Kidney tubule cell (primary cell): ENCODE results near the gene FOXD4.
"Not testable (repeated sequence)": the region's sequence is repeated elsewhere in the genome, so short reads cannot be mapped to it uniquely, and the experiment has no call there.

Source experiments
- DNase-seq: peaks from one replicate; pipeline ENCODE4 v3.0.0-alpha.2; 2018; ENCODE audit warnings: low spot score

FOXD4 gene

DNA sequence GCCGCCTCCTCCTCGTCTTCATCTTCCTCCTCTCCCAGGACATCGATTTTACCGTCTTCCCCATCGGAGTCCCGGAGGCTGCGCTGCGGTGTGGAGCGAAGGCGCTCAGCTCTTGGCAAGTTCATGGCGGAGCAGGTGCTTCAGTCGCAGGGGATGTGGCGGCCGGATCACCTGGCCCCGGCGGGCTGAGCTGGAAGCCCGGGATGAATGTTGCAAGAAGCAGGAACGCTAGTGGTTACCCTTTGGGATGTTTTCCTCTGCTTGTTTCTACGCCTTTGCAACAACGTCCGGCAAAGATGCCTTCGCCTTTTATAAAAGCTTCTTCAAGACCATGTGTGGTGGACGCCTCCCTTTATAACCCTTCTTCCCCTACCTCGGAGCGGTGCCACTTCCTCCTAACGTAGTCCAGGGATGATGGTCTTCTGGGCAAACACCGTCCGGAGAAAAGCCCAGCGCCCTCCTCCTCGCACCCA is at the start of gene FOXD4:
TSS of gene FOXD4 (minus strand) at position 423 of the 473 bp plus-strand sequence. CDS start at position 125, 298 bp downstream.
- DNase-seq: not testable (repeated sequence)

DNA sequence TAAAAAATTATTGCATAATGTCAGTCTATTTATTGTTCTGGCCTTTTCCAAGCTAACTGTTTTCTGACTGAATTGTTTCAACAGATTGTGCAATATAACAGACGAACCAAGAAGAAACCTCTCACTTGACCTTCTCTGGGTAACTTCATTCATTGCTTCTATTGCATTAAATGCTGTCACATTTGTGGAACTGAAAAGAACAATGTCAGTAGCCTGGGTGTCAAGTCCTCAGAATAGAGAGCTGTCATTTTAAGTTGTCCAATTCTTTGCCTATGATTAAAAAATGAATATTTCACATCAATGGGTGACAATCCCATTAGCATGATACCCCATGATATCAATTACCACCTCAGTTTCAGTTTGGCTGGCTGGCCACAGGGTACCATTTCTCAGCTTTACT is 41.7 kb upstream of the FOXD4 start:
- DNase-seq: not testable (repeated sequence)

DNA sequence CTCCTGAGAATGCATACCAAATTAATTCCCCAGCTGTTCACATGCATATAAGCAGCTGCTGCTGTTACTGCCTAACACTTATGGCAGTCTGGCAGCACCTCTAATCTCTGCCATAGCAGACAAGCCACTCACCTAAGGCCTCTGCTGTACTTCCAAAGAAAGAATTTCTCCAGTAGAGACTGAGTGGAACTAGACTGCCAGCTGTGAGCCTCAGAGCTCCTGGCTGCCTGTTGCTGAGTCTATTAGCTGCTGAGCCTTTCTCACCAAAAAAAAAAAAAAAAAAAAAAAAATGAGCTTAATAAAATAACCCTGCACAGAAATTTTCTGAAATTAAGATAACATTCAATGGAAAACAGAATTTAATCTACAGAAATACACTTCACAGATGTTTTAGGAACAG is 33.0 kb upstream of the FOXD4 start:
- DNase-seq: not testable (repeated sequence)

GRCh38 chr9:139880-140279 is 21.7 kb upstream of the FOXD4 start:
- not testable (repeated sequence) for DNase-seq

DNA sequence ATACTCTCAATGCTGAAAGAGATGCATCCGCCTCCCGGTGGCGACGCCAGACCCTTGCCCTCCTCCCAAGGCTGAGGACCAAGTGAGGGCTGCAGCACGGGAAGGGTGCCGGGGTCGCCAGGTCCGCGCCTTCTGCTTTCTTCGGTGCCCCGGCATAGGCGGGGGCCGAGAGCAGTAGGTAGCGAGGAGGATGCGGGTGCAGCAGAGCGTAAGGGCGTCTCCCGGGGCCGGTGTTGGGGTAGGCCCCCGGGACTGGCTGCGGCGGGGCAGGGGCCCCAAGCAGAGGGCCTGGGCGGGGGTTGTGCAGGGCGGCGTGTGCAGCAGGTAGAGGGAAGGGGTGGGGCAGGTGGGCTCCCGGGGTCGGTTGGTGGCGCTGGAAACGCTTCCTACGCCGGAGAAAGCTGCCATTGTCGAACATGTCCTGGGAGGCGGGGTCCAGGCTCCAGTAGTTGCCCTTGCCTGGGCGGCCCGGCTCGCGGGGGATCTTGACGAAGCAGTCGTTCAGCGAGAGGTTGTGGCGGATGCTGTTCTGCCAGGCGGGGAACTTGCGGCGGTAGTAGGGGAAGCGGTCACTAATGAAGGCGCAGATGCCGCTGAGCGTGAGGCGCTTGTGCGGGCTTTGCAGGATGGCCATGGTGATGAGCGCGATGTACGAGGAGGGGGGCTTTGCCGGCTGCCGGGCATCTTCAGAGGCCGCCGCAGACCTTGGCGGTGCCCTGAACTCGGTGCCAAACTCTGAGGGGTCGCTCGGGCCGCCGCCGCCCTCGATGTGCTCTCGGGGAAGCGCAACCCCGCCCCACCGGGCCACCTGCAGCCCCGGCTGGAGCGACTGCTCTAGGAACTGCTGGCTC is 848 bp downstream of the FOXD4 start:
- DNase-seq: not testable (repeated sequence)

- not testable (repeated sequence) for DNase-seq
Measured at GRCh38 chr9:116239-117077, 1.8 kb downstream of the FOXD4 start.

DNA sequence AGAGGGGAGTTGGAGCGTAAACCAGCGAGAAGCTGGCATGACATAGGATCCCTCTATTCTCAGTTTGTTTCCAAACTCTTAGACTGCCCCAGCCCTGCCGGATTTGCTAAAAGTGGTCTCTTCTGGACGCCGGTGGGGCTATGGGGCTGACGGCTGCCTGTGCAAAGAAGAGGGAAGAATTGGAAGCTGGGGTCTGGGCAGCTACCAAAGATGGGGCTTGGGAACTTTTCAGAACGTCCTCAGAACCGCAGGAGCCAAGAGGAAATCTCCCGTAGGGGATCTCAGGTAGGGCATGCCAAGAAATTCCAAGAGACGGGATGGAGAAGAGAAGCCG is 3.1 kb downstream of the FOXD4 start:
- DNase-seq: not testable (repeated sequence)

DNA sequence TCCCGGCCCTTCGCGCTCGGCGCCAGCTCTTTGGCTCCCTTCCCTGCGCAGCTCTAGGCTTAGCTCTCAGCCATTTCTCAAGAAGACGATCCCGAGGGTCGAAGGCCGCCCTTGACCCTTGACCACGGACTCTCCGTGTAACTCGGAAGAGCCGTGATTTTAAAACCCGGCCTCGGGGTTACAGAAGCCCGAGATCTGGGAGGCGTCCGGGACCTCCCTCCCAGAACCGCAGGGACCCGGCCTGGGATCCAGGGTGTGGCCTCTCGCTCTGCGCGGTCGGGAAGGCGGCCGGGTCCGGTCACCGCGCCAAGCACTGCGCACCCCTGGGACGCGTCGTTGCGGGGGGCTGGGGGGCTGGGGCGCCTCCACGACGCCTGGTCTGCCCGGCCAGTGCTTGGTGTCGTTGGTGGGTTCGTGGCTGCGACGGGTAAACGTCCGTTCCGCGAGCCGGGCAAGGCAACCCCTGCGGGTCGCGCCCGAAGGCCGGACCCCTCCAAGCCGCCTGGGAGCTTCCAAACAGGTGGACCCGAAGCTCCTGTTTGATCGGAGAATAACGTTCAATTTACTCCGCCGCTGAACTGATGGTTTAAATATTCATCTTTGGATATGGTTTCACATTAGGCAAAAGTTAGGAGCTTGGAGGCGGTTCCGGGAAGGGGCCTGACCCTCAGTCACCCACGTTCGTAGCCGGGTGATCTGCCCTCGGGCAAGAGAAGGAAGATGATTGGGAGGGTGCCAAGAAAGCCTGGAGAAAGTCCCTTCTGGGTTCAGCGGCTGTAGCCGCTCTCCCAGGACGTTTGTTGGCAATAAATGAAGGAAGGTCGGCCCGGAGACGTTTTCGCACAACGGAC is 3.7 kb downstream of the FOXD4 start:
- peak; percentile 22 for DNase-seq

DNA sequence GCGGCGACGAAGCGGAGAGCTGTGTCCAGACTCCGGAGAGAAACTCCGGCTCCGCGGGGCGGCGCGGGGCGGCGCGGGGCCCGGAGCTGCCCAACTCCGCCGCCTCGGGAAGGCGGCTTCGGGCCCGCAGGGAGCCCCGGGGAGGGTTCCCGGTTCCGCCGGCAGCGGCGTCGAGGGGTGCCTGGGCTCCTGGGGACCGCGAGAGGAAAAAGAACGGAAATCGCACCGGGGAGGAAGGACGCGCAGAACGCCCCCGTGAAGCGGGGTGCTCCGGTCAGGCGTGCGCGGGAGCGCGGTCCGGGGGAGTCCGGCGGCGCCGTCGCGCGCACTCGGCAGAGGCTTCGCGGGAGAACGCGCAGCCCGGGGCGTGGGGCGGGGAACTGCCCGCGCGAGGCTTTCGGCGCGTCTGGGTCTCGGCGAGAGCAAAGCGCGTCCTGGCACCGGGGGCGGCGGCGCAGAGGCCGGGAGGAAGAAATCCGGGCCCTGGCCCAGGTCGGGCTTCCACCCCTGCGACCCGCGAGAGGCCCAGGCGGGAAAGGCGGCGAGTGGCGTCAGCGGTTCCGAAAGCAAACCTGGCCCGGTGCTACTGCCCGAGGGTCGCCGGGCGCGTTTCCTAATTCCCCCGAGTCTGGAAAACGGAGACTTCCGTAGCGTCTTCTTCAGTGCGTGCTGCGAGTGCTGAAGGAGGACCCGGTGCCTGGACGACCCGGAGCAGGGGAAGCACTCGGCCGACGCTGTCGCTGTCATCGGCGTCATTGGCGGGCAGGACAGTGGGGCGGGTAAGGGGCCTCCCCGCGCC is 4.5 kb downstream of the FOXD4 start:
- DNase-seq: not testable (repeated sequence)

GRCh38 chr9:112589-113467 is 5.4 kb downstream of the FOXD4 start:
- DNase-seq: not testable (repeated sequence)

DNA sequence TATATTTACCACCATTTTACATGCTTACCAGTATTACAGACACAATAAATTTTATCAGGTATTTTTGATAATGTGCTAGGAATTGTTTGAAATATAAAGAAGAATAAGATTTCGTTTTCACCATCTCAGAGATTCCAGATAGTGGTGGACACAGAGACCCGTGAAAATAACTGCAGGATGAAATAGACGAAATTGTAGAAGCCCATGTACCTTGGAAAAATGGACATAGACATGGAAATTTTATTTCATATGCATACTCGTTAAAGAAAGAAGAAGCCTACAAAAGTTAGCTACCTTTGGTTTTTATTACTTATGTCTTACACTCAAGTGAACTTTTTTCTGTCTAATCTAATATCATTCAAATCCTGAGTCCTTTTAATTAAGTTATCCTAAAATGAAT is 7.5 kb downstream of the FOXD4 start:
- not testable (repeated sequence) for DNase-seq

DNA sequence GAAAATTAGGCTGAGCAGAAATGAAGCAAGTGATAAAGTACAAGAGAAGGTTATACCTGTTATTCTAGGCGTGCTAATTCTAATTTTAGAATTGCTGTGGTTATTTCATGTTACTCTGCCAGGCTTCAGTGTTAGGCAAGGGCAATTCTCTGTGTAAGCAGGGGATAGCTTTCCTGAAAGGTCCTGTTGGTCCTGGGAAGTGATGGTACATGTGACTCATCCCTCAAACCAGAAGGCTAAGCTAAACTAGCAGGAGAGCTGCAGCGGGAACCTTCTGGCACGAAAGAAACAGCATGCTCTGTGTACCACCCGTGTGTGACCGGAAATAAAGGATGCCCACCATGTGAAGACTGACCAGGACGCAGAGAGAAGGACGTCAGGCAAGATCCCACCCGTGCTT is 8.7 kb downstream of the FOXD4 start:
- not testable (repeated sequence) for DNase-seq

DNA sequence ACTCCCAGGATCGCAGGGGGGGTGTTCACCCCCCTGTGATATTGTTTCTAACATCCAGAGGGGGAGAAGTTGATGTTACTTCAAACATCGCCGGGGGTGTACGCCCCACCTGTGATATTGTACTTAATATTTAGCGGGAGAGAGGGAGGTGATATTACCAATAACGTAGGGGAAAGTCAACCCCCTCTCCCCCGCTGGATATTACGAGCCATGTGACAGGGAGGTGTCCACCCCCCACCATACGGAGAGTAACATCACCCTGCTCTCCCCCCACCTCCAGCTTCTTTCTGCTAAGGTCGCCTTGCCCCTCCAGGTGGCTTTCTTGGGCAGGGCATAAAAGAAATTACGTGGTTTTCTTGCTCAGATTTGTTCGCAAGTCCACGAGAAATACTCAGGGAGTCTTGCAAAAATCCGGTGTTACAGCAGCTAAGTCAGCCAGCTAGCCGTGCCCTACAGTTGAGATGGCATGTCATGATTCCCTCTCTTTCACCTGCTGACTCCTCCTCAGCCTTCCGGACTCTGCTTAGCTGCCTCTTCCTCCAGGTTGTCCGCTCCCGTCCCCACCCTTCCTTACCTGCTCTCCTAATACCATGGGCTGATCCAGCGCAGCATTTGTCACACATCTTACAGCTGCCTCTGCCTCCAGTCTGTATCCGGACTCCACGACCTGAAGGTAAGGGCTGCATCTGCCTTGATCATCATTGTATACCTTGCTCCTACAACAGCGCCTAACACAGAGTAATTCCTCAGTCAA is 9.3 kb downstream of the FOXD4 start:
- DNase-seq: not testable (repeated sequence)

DNA sequence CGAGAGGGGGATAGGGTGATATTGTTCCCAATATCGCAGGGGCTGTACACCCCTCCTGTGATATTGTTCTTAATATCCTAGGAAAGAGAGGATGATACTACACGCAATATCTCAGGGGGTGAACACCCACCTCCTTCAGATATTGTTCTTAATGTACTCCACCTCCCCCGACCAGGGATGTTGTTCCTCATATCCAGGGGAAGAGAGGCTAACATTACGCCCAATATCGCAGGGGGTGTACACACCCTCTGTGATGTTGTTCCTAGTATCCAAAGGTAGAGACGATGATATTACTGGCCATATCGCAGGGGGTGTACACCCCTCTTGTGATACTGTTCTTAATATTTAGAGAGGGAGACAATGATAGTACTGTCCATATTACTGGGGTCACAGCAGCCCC is 12.2 kb downstream of the FOXD4 start:
- not testable (repeated sequence) for DNase-seq

DNA sequence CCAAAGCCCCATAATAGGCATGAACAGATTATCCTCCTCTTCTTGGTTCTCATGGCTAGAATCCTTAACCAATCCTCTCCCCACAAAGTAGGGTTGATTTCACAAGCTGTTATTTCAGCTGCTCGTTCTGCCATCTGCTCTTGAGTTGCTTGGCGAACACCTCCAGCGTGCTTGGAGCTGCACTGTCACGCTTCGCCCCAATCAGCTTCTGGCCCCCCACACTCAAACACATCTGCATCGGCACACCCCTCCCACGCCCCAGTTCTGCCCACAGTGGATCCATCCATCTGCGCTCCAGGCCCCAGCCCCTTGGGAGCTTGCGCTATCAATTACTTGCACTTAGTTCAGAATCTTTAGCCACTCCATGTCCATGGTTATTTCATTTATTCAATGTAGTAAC is 17.8 kb downstream of the FOXD4 start:
- DNase-seq: not testable (repeated sequence)

DNA sequence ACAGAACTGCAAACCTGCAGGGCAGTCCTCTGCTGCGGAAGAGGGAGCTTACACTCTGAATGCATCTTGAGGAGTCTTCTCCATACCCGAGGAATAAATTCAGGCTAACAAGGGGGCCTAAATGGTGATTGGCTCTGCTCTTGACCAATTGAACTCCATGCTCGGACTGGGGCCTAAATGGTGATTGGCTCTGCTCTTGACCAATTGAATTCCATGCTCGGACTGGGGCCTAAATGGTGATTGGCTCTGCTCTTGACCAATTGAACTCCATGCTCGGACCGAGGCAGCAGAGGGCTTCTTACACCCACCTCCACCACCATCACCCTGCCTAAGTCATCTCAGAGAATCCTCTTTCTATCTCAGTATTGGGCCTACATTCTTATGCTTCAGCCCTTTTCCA is 18.4 kb downstream of the FOXD4 start:
- not testable (repeated sequence) for DNase-seq

GRCh38 chr9:98775-99174 is 19.4 kb downstream of the FOXD4 start:
- DNase-seq: not testable (repeated sequence)

DNA sequence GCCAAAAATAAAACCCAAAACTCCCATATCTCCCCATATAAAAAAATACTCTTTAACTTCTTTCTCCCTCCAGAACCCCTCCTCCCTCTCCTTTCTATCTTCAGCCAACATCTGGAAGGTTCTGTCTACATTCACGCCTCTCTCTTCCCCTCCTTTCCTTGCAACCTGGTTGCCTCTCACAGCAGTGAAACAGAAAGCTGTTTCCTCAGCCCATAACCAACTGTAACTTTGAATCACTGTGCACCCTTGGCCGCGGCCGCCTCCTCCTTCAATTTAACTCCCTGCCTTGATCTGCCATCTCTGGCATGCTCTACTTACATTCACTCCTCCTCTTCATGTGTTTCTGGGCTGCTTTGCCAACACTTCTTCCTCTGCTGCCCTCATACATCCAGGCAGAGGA is 23.2 kb downstream of the FOXD4 start:
- DNase-seq: not testable (repeated sequence)

DNA sequence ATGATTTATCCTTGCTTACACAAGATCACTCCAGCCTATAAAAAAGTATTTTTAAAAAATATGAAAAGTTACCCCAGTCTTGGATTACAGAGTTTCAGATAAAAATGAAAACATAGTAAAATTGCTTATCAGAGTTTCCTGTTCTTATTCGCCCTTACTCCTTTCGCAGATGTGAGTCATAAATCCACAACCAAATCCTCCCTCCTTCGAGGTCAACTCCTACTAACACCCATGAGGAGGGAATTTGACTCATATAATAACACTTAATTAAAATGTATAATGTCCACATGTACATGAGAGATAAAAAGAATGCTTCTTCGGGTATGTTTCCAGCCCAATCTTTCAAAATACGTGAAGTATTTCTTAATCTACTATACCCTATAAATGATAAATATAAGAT is 23.9 kb downstream of the FOXD4 start:
- DNase-seq: not testable (repeated sequence)
